ENCODE results near the gene FNDC3B.

DNA sequence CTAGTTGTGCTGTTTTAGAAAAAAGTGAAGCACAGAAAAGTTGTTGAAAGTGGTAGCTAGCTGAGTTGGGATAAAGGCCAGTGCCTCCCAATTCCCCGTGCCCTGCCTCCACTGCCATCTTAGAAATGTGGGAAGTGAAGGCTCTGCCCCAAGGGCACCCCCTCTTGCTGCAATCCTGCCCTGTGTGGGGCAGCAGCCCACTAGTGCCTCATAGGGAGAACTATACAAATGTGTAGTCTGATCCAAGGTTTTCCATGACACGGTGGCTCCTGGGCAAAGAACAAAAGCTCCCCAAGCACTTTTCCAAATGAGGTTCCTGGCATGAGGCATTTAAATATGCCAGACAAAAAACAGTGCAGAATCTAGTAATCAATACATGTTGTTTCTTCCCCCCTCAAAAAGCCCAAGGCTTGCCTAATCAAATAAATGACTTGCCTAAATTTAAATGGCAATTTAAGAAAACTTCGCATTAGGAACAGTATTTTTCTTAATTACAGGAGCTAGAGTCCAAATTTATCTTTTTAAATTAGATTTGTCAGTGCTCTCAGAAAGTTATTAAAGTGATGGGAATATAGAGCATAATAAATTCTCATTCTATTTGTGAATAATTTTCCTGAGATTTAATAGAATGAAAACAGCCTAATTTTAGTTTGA, 325.1 kb downstream of the FNDC3B start:
- TF ChIP-seq POLR2AphosphoS5 (IDR thresholded peaks at IDR 0.05) (no peak), POLR2A (IDR thresholded peaks at IDR 0.05) (no peak)
